ENCODE measurements around the gene CDON. TPM values are rescaled to one million over a fixed set of nuclear protein-coding genes. Genes with fewer than 3 reads are reported as not detected.
A peak's percentile ranks its signal among the peaks of the same experiment; 100 is the strongest.

The CDON gene
- polyA plus RNA-seq, 1 of the 3 experiments (the other 2 are of a cell fraction) = 3.7 TPM

- TF ChIP-seq REST (IDR thresholded peaks at IDR 0.05; ENCODE audit: low read depth, low read length) (no peak), TAF1 (IDR thresholded peaks at IDR 0.05; ENCODE audit: borderline replicate concordance, low read depth, low read length) (no peak)
These were observed 39.8 kb upstream of the CDON start (continued) for GRCh38 chr11:126102436-126102981.

GRCh38 chr11:126101930-126102283 lies 39.2 kb upstream of the CDON start:
- Histone ChIP-seq H3K79me2 (ENCODE audit: insufficient read depth) (no peaks in the 10 kb centered on the region), H3K4me1 (ENCODE audit: control insufficient read depth in 1 of 2, insufficient read depth in 2 of 2, low read depth in 1 of 2, low read length in 1 of 2) (peaks cover 6 to 72% of the 10 kb centered on the region in 2 experiments; a peak in 3 of 4 replicates), H3K27ac (ENCODE audit: low read depth in 2 of 2, low read length in 1 of 2) (peak overlapping the region in 1 of 2 experiments; percentile 93; a peak in 2 of 4 replicates), H3K9me2 (no peaks in the 10 kb centered on the region), H3K36me3 (replicated peaks in 1 of 2; ENCODE audit: control insufficient read depth in 1 of 2, insufficient read depth in 2 of 2, low read length in 1 of 2) (no peaks in the 10 kb centered on the region), H3K4me2 (no peak overlapping the region), H3K27me3 (ENCODE audit: insufficient read depth) (no peaks in the 10 kb centered on the region), H2AFZ (ENCODE audit: low read depth) (no peak overlapping the region), H3F3A (replicated peaks; ENCODE audit: insufficient read depth) (no peaks in the 10 kb centered on the region), H3K4me3 (ENCODE audit: low read depth in 2 of 2, low read length in 1 of 2) (no peak overlapping the region), H3K9ac (no peak overlapping the region), H4K20me1 (ENCODE audit: insufficient read depth) (no peaks in the 10 kb centered on the region), H3K9me3 (no peaks in the 10 kb centered on the region)
- DNase-seq = no peak
- POLR2A ChIA-PET = interaction anchor here (1.1 to 6.4 kb wide), 3 partner anchors 12 to 40 kb away, joined by 3 to 45 read pairs (median 3); partner anchors contain the start of gene CDON
- 75% methylated on average over 5 of the region's 5 CpGs for WGBS (ENCODE audit: low lambda C conversion rate)
- no peak for TF ChIP-seq ELF1 (IDR thresholded peaks at IDR 0.05)
- no peak for TF ChIP-seq IRF3 (IDR thresholded peaks at IDR 0.05; ENCODE audit: low read depth, low read length)
- TF ChIP-seq GATA2 (CRISPR knock-in tag; IDR thresholded peaks at IDR 0.05) = no peak
- TF ChIP-seq USF1 (IDR thresholded peaks at IDR 0.05; ENCODE audit: borderline replicate concordance, low read depth) = no peak
- no peak for TF ChIP-seq YY1 (IDR thresholded peaks at IDR 0.05; ENCODE audit: low read depth)
- TF ChIP-seq MEF2A (IDR thresholded peaks at IDR 0.05; ENCODE audit: borderline replicate concordance, low read depth) = no peak
- no peak for TF ChIP-seq TCF12 (IDR thresholded peaks at IDR 0.05)
- no peak for TF ChIP-seq TAF1 (IDR thresholded peaks at IDR 0.05; ENCODE audit: borderline replicate concordance, low read depth, low read length)
- TF ChIP-seq CTCF (IDR thresholded peaks at IDR 0.05) = no peak
- no peak for TF ChIP-seq FOXM1 (IDR thresholded peaks at IDR 0.05; ENCODE audit: low read depth)
- TF ChIP-seq MAX (IDR thresholded peaks at IDR 0.05; ENCODE audit: low read depth) = no peak
- no peak for TF ChIP-seq POLR2AphosphoS5 (IDR thresholded peaks at IDR 0.05; ENCODE audit: low read depth, low read length)
- TF ChIP-seq RFX5 (IDR thresholded peaks at IDR 0.05; ENCODE audit: low read length) = no peak
- TF ChIP-seq NFIC (IDR thresholded peaks at IDR 0.05; ENCODE audit: borderline replicate concordance) = no peak
- no peak for TF ChIP-seq REST (IDR thresholded peaks at IDR 0.05; ENCODE audit: low read depth, low read length)
- TF ChIP-seq TEAD4 (IDR thresholded peaks at IDR 0.05; ENCODE audit: borderline replicate concordance, insufficient read depth) = no peak
- TF ChIP-seq GABPA (IDR thresholded peaks at IDR 0.05; ENCODE audit: low read depth) = no peak
- no peak for TF ChIP-seq EP300 (IDR thresholded peaks at IDR 0.05; ENCODE audit: borderline replicate concordance in 1 of 2, low read depth in 1 of 2, low read length in 1 of 2)
- TF ChIP-seq SIN3A (IDR thresholded peaks at IDR 0.05; ENCODE audit: borderline replicate concordance, low read depth, low read length) = no peak
- CTCF ChIA-PET = interaction anchor here (1.3 to 3.7 kb wide), 5 partner anchors 10 to 92 kb away, joined by 3 to 21 read pairs (median 5); no protein-coding TSS in a partner anchor
